ENCODE measurements around the gene SCARF2.
"Not testable (repeated sequence)": the region's sequence is repeated elsewhere in the genome, so short reads cannot be mapped to it uniquely, and the experiment has no call there.

Gene SCARF2

GRCh38 chr22:20456064-20456721, 18.6 kb upstream of the SCARF2 start:
- H3K4me1 ChIP-seq (ENCODE audit: insufficient read depth, poor library complexity, severe bottlenecking), result no peaks in the 10 kb centered on the region
- peaks cover 3% of the 10 kb centered on the region for H3K36me3 ChIP-seq (ENCODE audit: low read depth)
- peaks cover under 1% of the 10 kb centered on the region for H3K9me3 ChIP-seq (ENCODE audit: severe bottlenecking)
- H3K27me3 ChIP-seq (ENCODE audit: insufficient read depth, poor library complexity, severe bottlenecking), result no peaks in the 10 kb centered on the region
- DNase-seq (ENCODE audit: low spot score), result no peak
- H3K4me3 ChIP-seq (ENCODE audit: severe bottlenecking), result no peak overlapping the region
- TF ChIP-seq CTCF (IDR thresholded peaks at IDR 0.05; ENCODE audit: poor library complexity, severe bottlenecking), result peak; percentile 77
- ATAC-seq (ENCODE audit: low read depth), result peak; percentile 76
- H3K27ac ChIP-seq (ENCODE audit: poor library complexity, severe bottlenecking), result no peak overlapping the region

- ATAC-seq (ENCODE audit: low read depth) (no peak), DNase-seq (ENCODE audit: low spot score) (no peak)
- H3K4me1 ChIP-seq (ENCODE audit: insufficient read depth, poor library complexity, severe bottlenecking), result no peaks in the 10 kb centered on the region
- TF ChIP-seq CTCF (IDR thresholded peaks at IDR 0.05; ENCODE audit: poor library complexity, severe bottlenecking), result no peak
- H3K9me3 ChIP-seq (ENCODE audit: severe bottlenecking), result peaks cover 3% of the 10 kb centered on the region
- H3K4me3 ChIP-seq (ENCODE audit: severe bottlenecking), result no peak overlapping the region
- peaks cover 1% of the 10 kb centered on the region for H3K36me3 ChIP-seq (ENCODE audit: low read depth)
- no peaks in the 10 kb centered on the region for H3K27me3 ChIP-seq (ENCODE audit: insufficient read depth, poor library complexity, severe bottlenecking)
- no peak overlapping the region for H3K27ac ChIP-seq (ENCODE audit: poor library complexity, severe bottlenecking)
These were observed 18.1 kb upstream of the SCARF2 start for GRCh38 chr22:20455709-20456063.

- peaks cover 7% of the 10 kb centered on the region for H3K9me3 ChIP-seq (ENCODE audit: severe bottlenecking)
- no peaks in the 10 kb centered on the region for H3K36me3 ChIP-seq (ENCODE audit: low read depth)
- H3K27ac ChIP-seq (ENCODE audit: poor library complexity, severe bottlenecking), result no peak overlapping the region
- DNase-seq (ENCODE audit: low spot score) (no peak), ATAC-seq (ENCODE audit: low read depth) (no peak)
- no peaks in the 10 kb centered on the region for H3K4me1 ChIP-seq (ENCODE audit: insufficient read depth, poor library complexity, severe bottlenecking)
- no peak overlapping the region for H3K4me3 ChIP-seq (ENCODE audit: severe bottlenecking)
- no peak for TF ChIP-seq CTCF (IDR thresholded peaks at IDR 0.05; ENCODE audit: poor library complexity, severe bottlenecking)
- no peaks in the 10 kb centered on the region for H3K27me3 ChIP-seq (ENCODE audit: insufficient read depth, poor library complexity, severe bottlenecking)
These were observed 15.6 kb upstream of the SCARF2 start for GRCh38 chr22:20453222-20453621.

GRCh38 chr22:20451920-20452319, 14.3 kb upstream of the SCARF2 start:
- no peak for TF ChIP-seq CTCF (IDR thresholded peaks at IDR 0.05; ENCODE audit: poor library complexity, severe bottlenecking)

GRCh38 chr22:20451129-20451778, 13.6 kb upstream of the SCARF2 start:
- not testable (repeated sequence) for H3K36me3 ChIP-seq (ENCODE audit: low read depth); H3K27me3 ChIP-seq (ENCODE audit: insufficient read depth, poor library complexity, severe bottlenecking); DNase-seq (ENCODE audit: low spot score); H3K4me1 ChIP-seq (ENCODE audit: insufficient read depth, poor library complexity, severe bottlenecking); H3K9me3 ChIP-seq (ENCODE audit: severe bottlenecking); H3K27ac ChIP-seq (ENCODE audit: poor library complexity, severe bottlenecking); ATAC-seq (ENCODE audit: low read depth); H3K4me3 ChIP-seq (ENCODE audit: severe bottlenecking)

More at GRCh38 chr22:20451920-20452319, 14.3 kb upstream of the SCARF2 start:
- Histone ChIP-seq H3K27me3 (ENCODE audit: insufficient read depth, poor library complexity, severe bottlenecking) (no peaks in the 10 kb centered on the region), H3K4me3 (ENCODE audit: severe bottlenecking) (no peak overlapping the region), H3K9me3 (ENCODE audit: severe bottlenecking) (peaks cover 7% of the 10 kb centered on the region), H3K4me1 (ENCODE audit: insufficient read depth, poor library complexity, severe bottlenecking) (no peaks in the 10 kb centered on the region), H3K27ac (ENCODE audit: poor library complexity, severe bottlenecking) (no peak overlapping the region), H3K36me3 (ENCODE audit: low read depth) (no peaks in the 10 kb centered on the region)
- ATAC-seq (ENCODE audit: low read depth) (no peak), DNase-seq (ENCODE audit: low spot score) (no peak)
